DMS53 treated with DMSO at 0.1 percent for 48 hours (cell line): ENCODE data around the gene IGFN1.

ENCODE experiments used
- DNase-seq: peaks from one replicate; lab custom pipeline; 2025; ENCODE audit not compliant: unreplicated experiment; lab: John Stamatoyannopoulos, UW

Gene IGFN1

GRCh38 chr1:201184307-201185122 lies 6.1 kb upstream of the IGFN1 start:
- peak; percentile 88 for DNase-seq

- DNase-seq: no peak
These were observed 5.5 kb upstream of the IGFN1 start for GRCh38 chr1:201185123-201185453.

- no peak for DNase-seq
These were observed 5.0 kb upstream of the IGFN1 start for GRCh38 chr1:201185527-201186128.

GRCh38 chr1:201186192-201186591 lies 4.4 kb upstream of the IGFN1 start:
- DNase-seq: no peak

- no peak for DNase-seq
These were observed 1.5 kb upstream of the IGFN1 start for GRCh38 chr1:201189085-201189484.

GRCh38 chr1:201190005-201190404 lies 619 bp upstream of the IGFN1 start:
- no peak for DNase-seq

GRCh38 chr1:201191653-201192260 lies 1.1 kb downstream of the IGFN1 start:
- no peak for DNase-seq

GRCh38 chr1:201192261-201192788 lies 1.7 kb downstream of the IGFN1 start:
- DNase-seq: no peak

GRCh38 chr1:201194046-201194445 lies 3.4 kb downstream of the IGFN1 start:
- DNase-seq: no peak

GRCh38 chr1:201198598-201198997 lies 8.0 kb downstream of the IGFN1 start:
- no peak for DNase-seq

- no peak for DNase-seq
These were observed 14.4 kb downstream of the IGFN1 start for GRCh38 chr1:201205036-201205435.

GRCh38 chr1:201206176-201206575 lies 15.6 kb downstream of the IGFN1 start:
- no peak for DNase-seq

GRCh38 chr1:201207046-201207445 lies 16.4 kb downstream of the IGFN1 start:
- DNase-seq: no peak

GRCh38 chr1:201208236-201208635 lies 17.6 kb downstream of the IGFN1 start:
- no peak for DNase-seq

GRCh38 chr1:201212056-201212455 lies 21.4 kb downstream of the IGFN1 start:
- no peak for DNase-seq

GRCh38 chr1:201212461-201213055 lies 21.9 kb downstream of the IGFN1 start:
- DNase-seq: no peak

GRCh38 chr1:201213106-201213770 lies 22.6 kb downstream of the IGFN1 start:
- no peak for DNase-seq

- no peak for DNase-seq
These were observed 23.3 kb downstream of the IGFN1 start for GRCh38 chr1:201213926-201214325.

GRCh38 chr1:201214461-201214860 lies 23.8 kb downstream of the IGFN1 start:
- DNase-seq: no peak

- DNase-seq: no peak
These were observed 24.3 kb downstream of the IGFN1 start for GRCh38 chr1:201214886-201215285.
